Astrocyte (in vitro differentiated cells and primary cell): ENCODE results near the gene SRL.

ENCODE experiments used
- EZH2 ChIP-seq: IDR thresholded peaks from 2 replicates; pipeline ENCODE4 v1.6.1; 2012; ENCODE audit warnings: mild to moderate bottlenecking, low read length, inconsistent platforms; ENCODE audit not compliant: insufficient read depth
- TF ChIP-seq, protein P1 (sequence below): IDR thresholded peaks from 2 replicates; pipeline ENCODE4 v1.5.1; 2011; ENCODE audit warnings: low read depth, mild to moderate bottlenecking, inconsistent platforms, low read length, moderate library complexity; ENCODE audit not compliant: insufficient read depth

- TF ChIP-seq, protein P1, sequence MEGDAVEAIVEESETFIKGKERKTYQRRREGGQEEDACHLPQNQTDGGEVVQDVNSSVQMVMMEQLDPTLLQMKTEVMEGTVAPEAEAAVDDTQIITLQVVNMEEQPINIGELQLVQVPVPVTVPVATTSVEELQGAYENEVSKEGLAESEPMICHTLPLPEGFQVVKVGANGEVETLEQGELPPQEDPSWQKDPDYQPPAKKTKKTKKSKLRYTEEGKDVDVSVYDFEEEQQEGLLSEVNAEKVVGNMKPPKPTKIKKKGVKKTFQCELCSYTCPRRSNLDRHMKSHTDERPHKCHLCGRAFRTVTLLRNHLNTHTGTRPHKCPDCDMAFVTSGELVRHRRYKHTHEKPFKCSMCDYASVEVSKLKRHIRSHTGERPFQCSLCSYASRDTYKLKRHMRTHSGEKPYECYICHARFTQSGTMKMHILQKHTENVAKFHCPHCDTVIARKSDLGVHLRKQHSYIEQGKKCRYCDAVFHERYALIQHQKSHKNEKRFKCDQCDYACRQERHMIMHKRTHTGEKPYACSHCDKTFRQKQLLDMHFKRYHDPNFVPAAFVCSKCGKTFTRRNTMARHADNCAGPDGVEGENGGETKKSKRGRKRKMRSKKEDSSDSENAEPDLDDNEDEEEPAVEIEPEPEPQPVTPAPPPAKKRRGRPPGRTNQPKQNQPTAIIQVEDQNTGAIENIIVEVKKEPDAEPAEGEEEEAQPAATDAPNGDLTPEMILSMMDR: no peak
- no peak for TF ChIP-seq EZH2
Measured at GRCh38 chr16:4159726-4160125, 82.2 kb downstream of the SRL start.
